HEK293T (cell line): ENCODE results near the gene TSPAN9.

Source experiments
- CTCF ChIA-PET: fragments of 350-600 bp; formaldehyde crosslinking; extraction: SDS; loops from one replicate; lab custom pipeline; 2021; ENCODE audit warnings: antibody characterized with exemption, inconsistent platforms; lab: Yijun Ruan, JAX
- POLR2A ChIA-PET: fragments of 350-600 bp; formaldehyde crosslinking; extraction: SDS; loops from one replicate; lab custom pipeline; 2020; ENCODE audit warnings: antibody characterized with exemption, inconsistent platforms; lab: Yijun Ruan, JAX
- DNase-seq: peaks from one replicate; pipeline ENCODE4 v3.0.0; 2012; ENCODE audit warnings: mixed read lengths; ENCODE audit errors: extremely low spot score
- ARNT ChIP-seq: fragments of 450-650 bp; IDR thresholded peaks from 2 replicates; pipeline ENCODE4 v1.6.1; 2017; ENCODE audit warnings: mild to moderate bottlenecking
- BHLHE40 ChIP-seq: fragments of 450-650 bp; IDR thresholded peaks from 2 replicates; pipeline ENCODE4 v1.6.1; 2016; ENCODE audit warnings: mild to moderate bottlenecking, moderate library complexity, borderline replicate concordance
- CTBP1 ChIP-seq: fragments of 450-650 bp; IDR thresholded peaks from 2 replicates; pipeline ENCODE4 v1.6.1; 2016; ENCODE audit warnings: borderline replicate concordance
- ELF4 ChIP-seq: fragments of 450-650 bp; IDR thresholded peaks from 2 replicates; pipeline ENCODE4 v1.6.1; 2017; ENCODE audit warnings: antibody characterized with exemption
- FOXA1 ChIP-seq: fragments of 450-650 bp; IDR thresholded peaks from 2 replicates; pipeline ENCODE4 v1.6.1; 2016; ENCODE audit warnings: mild to moderate bottlenecking
- FOXK2 ChIP-seq: fragments of 450-650 bp; IDR thresholded peaks from 2 replicates; pipeline ENCODE4 v1.6.1; 2016; ENCODE audit warnings: mild to moderate bottlenecking
- FOXM1 ChIP-seq: fragments of 450-650 bp; IDR thresholded peaks from 2 replicates; pipeline ENCODE4 v1.6.1; 2017; ENCODE audit warnings: mild to moderate bottlenecking, borderline replicate concordance
- HDGF ChIP-seq: fragments of 450-650 bp; IDR thresholded peaks from 2 replicates; pipeline ENCODE4 v1.6.1; 2017; ENCODE audit warnings: antibody characterized with exemption, borderline replicate concordance
- L3MBTL2 ChIP-seq: fragments of 450-650 bp; conservative IDR thresholded peaks from 2 replicates; pipeline ENCODE4 v1.6.1; 2016; ENCODE audit warnings: mild to moderate bottlenecking
- LEF1 ChIP-seq: fragments of 450-650 bp; IDR thresholded peaks from 2 replicates; pipeline ENCODE4 v1.6.1; 2017; ENCODE audit warnings: mild to moderate bottlenecking, borderline replicate concordance
- NFRKB ChIP-seq: fragments of 450-650 bp; IDR thresholded peaks from 2 replicates; pipeline ENCODE4 v1.6.1; 2016; ENCODE audit warnings: mild to moderate bottlenecking, moderate library complexity
- PKNOX1 ChIP-seq: fragments of 450-650 bp; IDR thresholded peaks from 2 replicates; pipeline ENCODE4 v1.6.1; 2016
- SP1 ChIP-seq: fragments of 450-650 bp; IDR thresholded peaks from 2 replicates; pipeline ENCODE4 v1.6.1; 2017
- SUZ12 ChIP-seq: fragments of 450-650 bp; IDR thresholded peaks from 2 replicates; pipeline ENCODE4 v1.6.1; 2016; ENCODE audit warnings: mild to moderate bottlenecking
- TARDBP ChIP-seq: fragments of 450-650 bp; IDR thresholded peaks from 2 replicates; pipeline ENCODE4 v1.6.1; 2016
- ZNF384 ChIP-seq: fragments of 450-650 bp; IDR thresholded peaks from 2 replicates; pipeline ENCODE4 v1.6.1; 2016

The TSPAN9 gene

GRCh38 chr12:3076730-3077571 is at the start of gene TSPAN9:
Gene TSPAN9 (plus strand): TSS chr12:3077379. CDS start chr12:3201194, 123,815 bp downstream.
- ChIA-PET POLR2A (interaction anchor here (0.6 to 1.8 kb wide), 5 partner anchors 9 to 198 kb away, joined by 3 to 9 read pairs (median 3); no protein-coding TSS in a partner anchor), CTCF (interaction anchor here (1.1 kb wide), 1 partner anchor 745 kb away, joined by 3 read pairs; no protein-coding TSS in a partner anchor)
- DNase-seq, result peak; percentile 91
- no peak for TF ChIP-seq ELF4
- no peak for TF ChIP-seq FOXA1
- no peak for TF ChIP-seq FOXM1
- TF ChIP-seq TARDBP, result no peak
- peak; percentile 64 for TF ChIP-seq L3MBTL2

- POLR2A ChIA-PET, result no interaction called here
- no peak for TF ChIP-seq LEF1
- TF ChIP-seq FOXK2, result no peak
- no peak for TF ChIP-seq HDGF
- no peak for TF ChIP-seq SUZ12
- TF ChIP-seq ELF4, result no peak
- TF ChIP-seq TARDBP, result no peak
- no peak for TF ChIP-seq BHLHE40
- no peak for TF ChIP-seq L3MBTL2
- no peak for TF ChIP-seq FOXM1
- TF ChIP-seq NFRKB, result no peak
- no peak for TF ChIP-seq FOXA1
- CTCF ChIA-PET, result no interaction called here
- no peak for DNase-seq
Observed at GRCh38 chr12:3028108-3028507, 49.1 kb upstream of the TSPAN9 start.

- DNase-seq, result no peak
- POLR2A ChIA-PET, result no interaction called here
- CTCF ChIA-PET, result no interaction called here
- TF ChIP-seq LEF1, result no peak
- no peak for TF ChIP-seq CTBP1
- TF ChIP-seq FOXM1, result no peak
- TF ChIP-seq ELF4, result no peak
- no peak for TF ChIP-seq FOXA1
- TF ChIP-seq TARDBP, result no peak
Observed at GRCh38 chr12:3030821-3031429, 46.3 kb upstream of the TSPAN9 start.

- DNase-seq, result no peak
- TF ChIP-seq PKNOX1, result no peak
- TF ChIP-seq ELF4, result no peak
- no peak for TF ChIP-seq SP1
- no peak for TF ChIP-seq LEF1
- TF ChIP-seq HDGF, result no peak
- TF ChIP-seq BHLHE40, result no peak
- TF ChIP-seq L3MBTL2, result no peak
- TF ChIP-seq FOXK2, result no peak
- no peak for TF ChIP-seq FOXM1
- no peak for TF ChIP-seq ARNT
- TF ChIP-seq CTBP1, result no peak
- TF ChIP-seq FOXA1, result no peak
- TF ChIP-seq SUZ12, result no peak
- no peak for TF ChIP-seq TARDBP
- no peak for TF ChIP-seq NFRKB
- TF ChIP-seq ZNF384, result no peak
- ChIA-PET CTCF (no interaction called here), POLR2A (no interaction called here)
Observed at GRCh38 chr12:3032161-3032560, 45.0 kb upstream of the TSPAN9 start.

GRCh38 chr12:3032770-3033538 is 44.2 kb upstream of the TSPAN9 start:
- CTCF ChIA-PET, result interaction anchor here (0.7 to 2.3 kb wide), 3 partner anchors 18 to 179 kb away, joined by 3 to 15 read pairs (median 12); no protein-coding TSS in a partner anchor
- no peak for TF ChIP-seq CTBP1
- no peak for TF ChIP-seq TARDBP
- no peak for TF ChIP-seq SP1
- no peak for TF ChIP-seq FOXA1
- TF ChIP-seq BHLHE40, result no peak
- TF ChIP-seq L3MBTL2, result no peak
- no peak for TF ChIP-seq SUZ12
- no peak for TF ChIP-seq LEF1
- TF ChIP-seq NFRKB, result no peak
- POLR2A ChIA-PET, result no interaction called here
- DNase-seq, result no peak

GRCh38 chr12:3033539-3033867 is 43.7 kb upstream of the TSPAN9 start:
- ChIA-PET CTCF (interaction anchor here (0.7 to 2.3 kb wide), 4 partner anchors 18 to 188 kb away, joined by 3 to 15 read pairs (median 10); no protein-coding TSS in a partner anchor), POLR2A (no interaction called here)
- TF ChIP-seq ARNT (no peak), L3MBTL2 (no peak)
- DNase-seq, result no peak
